ENCODE data around the gene ATP8A1. TPM values are rescaled to one million over a fixed set of nuclear protein-coding genes. Genes with fewer than 3 reads are reported as not detected.

ATP8A1 gene
- total and polyA plus RNA-seq, 12 donors, result 14.4 to 58.3 (median 27.7) TPM

DNA sequence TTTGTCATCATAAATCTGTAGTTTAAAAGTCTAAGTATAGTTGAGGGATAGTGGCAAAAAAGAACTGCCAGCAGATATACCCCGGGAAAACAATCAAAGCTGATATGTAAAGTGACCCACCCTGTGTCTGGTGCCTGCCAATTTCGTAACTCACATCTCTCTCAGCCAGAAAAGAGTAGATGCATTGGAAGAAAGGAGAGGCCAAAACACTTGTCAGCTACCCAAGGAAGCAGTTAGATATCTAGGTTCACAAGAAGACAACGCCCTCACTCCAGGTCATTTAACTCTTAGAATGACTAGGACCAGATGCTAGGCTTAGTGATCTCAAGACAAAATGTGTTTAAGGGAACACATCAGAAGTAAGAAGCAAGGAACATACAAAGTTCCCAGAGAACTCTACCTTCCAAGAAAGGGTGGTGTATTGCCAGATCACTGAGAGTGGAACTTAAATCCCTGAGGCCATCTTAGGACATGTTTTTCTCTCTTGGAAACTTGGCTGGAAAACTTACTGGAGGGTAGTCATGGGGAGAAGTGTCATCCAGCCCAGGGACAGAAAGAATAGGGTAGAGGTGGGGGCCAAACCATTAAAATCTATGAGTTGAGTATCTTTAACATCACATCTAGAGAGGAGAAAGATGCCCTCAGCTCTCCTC lies 133.7 kb downstream of the ATP8A1 start:
- H3K27me3 ChIP-seq, result no peaks in the 10 kb centered on the region
- intact Hi-C loops (cut with DNase I), result loop anchor here (2.0 to 5.0 kb wide), 3 partner anchors 151 to 241 kb away; no protein-coding TSS in a partner anchor
- no peaks in the 10 kb centered on the region for H3K9me3 ChIP-seq (replicated peaks in 1 of 3)
- WGBS, 4 donors, result 76 to 79% (median 77%) methylated on average over 3 of the region's 3 CpGs
- no peak for DNase-seq
- H3K36me3 ChIP-seq (replicated peaks in 1 of 2), result no peaks in the 10 kb centered on the region
- TF ChIP-seq, protein P1, sequence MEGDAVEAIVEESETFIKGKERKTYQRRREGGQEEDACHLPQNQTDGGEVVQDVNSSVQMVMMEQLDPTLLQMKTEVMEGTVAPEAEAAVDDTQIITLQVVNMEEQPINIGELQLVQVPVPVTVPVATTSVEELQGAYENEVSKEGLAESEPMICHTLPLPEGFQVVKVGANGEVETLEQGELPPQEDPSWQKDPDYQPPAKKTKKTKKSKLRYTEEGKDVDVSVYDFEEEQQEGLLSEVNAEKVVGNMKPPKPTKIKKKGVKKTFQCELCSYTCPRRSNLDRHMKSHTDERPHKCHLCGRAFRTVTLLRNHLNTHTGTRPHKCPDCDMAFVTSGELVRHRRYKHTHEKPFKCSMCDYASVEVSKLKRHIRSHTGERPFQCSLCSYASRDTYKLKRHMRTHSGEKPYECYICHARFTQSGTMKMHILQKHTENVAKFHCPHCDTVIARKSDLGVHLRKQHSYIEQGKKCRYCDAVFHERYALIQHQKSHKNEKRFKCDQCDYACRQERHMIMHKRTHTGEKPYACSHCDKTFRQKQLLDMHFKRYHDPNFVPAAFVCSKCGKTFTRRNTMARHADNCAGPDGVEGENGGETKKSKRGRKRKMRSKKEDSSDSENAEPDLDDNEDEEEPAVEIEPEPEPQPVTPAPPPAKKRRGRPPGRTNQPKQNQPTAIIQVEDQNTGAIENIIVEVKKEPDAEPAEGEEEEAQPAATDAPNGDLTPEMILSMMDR (IDR thresholded peaks at IDR 0.05), result no peak
- no peak for TF ChIP-seq POLR2A (IDR thresholded peaks at IDR 0.05)
- no peak overlapping the region for H3K27ac ChIP-seq
- no peaks in the 10 kb centered on the region for H3K4me1 ChIP-seq (replicated peaks in 1 of 2)
- H3K4me3 ChIP-seq, result no peak overlapping the region

DNA sequence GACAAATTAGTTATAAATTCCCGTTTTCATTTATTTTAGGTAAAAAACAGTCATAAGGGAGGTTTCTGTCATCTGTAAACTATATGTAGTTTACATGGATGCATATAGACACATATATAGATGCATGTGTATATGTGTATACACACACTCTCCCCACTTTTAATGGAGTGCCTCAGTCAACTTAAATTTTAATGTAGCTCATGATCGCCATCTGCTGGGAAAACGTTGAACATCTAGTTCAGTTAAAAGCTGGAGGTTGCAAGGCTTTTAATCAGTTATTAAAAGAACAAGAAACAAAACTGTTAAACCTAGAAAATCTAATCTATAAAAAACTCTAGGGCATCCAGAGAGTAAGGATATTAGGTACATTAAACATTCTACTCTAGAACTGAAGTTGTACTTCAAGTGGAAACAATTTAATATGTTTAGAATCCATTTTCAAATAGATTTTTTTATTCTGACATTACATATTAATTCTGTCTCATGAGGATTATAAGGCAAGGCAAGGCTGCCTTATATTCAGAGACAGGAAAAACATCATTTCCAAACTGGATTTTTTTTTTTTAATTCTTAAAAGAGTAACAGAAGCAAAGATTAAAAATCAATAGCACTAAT lies 137.0 kb downstream of the ATP8A1 start:
- no peaks in the 10 kb centered on the region for H3K4me1 ChIP-seq (replicated peaks in 1 of 2)
- intact Hi-C loops (cut with DNase I), result loop anchor here (5.0 kb wide), 2 partner anchors 148 to 238 kb away; no protein-coding TSS in a partner anchor
- no peaks in the 10 kb centered on the region for H3K9me3 ChIP-seq (replicated peaks in 1 of 3)
- TF ChIP-seq POLR2A (IDR thresholded peaks at IDR 0.05), result no peak
- TF ChIP-seq, protein P1 (IDR thresholded peaks at IDR 0.05), result peak; percentile 49 to 80 (median 76)
- no peak overlapping the region for H3K27ac ChIP-seq
- peak; percentile 24 to 73 (median 51) for DNase-seq
- no peaks in the 10 kb centered on the region for H3K36me3 ChIP-seq (replicated peaks in 1 of 2)
- no peak overlapping the region for H3K4me3 ChIP-seq
- H3K27me3 ChIP-seq, result no peaks in the 10 kb centered on the region
- 15 to 28% (median 21%) methylated on average over 3 of the region's 3 CpGs for WGBS, 4 donors

DNA sequence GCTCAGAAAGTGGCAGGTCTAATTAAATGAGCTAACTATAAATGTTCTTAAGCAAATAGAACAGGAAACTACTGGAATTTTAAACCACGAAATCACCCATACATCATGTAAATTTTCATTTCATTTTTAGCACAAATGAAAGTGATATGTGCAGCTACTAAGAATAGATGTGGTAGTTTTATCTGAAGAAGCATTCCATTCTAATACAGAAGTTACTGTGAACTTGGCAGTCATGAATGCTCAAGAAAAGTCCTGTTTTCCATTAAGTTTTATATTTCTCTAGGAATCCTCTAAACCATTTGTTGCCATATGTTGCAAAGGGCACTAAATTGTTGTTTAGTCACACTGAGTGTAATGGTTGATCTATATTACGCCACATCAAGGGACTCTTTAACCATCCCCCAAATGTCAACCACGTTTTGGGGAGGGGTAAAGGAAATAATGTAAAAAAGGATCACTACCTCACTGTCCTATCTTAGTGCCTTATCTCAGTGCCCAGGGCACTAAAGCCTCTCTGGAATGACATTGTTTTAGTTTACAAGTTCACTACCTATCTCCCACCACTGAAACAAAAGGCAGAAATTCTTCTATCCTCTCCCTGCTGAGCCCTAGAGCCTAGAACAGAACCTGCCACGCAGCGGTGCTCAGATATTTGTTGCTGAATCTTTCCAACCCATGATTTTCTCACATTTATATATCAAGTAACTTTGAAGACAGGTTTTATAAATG lies 141.6 kb downstream of the ATP8A1 start:
- no peaks in the 10 kb centered on the region for H3K9me3 ChIP-seq (replicated peaks in 1 of 3)
- H3K27me3 ChIP-seq, result no peaks in the 10 kb centered on the region
- 72 to 81% (median 78%) methylated on average over 5 of the region's 5 CpGs for WGBS, 4 donors
- intact Hi-C loops (cut with DNase I), result no loop called here
- no peak overlapping the region for H3K4me3 ChIP-seq
- H3K36me3 ChIP-seq (replicated peaks in 1 of 2), result no peaks in the 10 kb centered on the region
- H3K27ac ChIP-seq, result no peak overlapping the region
- no peaks in the 10 kb centered on the region for H3K4me1 ChIP-seq (replicated peaks in 1 of 2)
- TF ChIP-seq, protein P1 (IDR thresholded peaks at IDR 0.05), result no peak
- TF ChIP-seq POLR2A (IDR thresholded peaks at IDR 0.05), result no peak
- no peak for DNase-seq

DNA sequence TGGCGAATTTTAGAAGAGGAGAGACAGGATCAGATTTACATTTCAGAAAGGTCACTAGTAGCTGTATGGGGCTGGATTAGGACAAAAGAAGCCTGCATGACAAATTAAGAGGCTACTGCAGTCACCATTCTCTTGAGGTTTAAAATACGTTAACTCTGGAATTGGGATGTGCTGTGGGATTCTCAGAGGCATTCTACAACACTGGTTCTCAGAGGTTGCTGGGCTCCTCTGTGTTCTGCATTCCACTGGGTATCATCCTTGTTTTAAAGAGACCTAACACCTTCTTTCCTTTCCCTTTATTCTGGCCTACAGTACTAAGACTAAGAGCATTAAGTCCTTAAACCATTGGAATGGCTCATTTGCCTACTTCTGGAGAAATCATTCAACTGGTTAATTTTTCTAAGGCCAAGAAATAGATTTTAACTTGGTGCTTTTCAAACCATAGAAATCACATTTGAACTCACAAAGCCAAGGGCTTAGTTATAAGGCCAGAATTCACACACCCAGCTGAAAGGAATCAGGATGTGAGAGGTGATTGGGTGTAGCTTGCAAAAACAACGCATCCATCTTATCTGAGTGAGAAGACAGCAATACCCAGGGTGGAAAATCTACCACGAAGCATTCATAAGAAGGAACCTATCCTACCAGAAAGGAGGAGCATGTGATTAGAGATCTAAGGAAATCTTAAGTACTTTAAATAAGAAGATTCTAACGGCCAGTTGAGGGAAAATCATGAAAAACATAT lies 143.0 kb downstream of the ATP8A1 start:
- Histone ChIP-seq H3K27me3 (no peaks in the 10 kb centered on the region), H3K9me3 (replicated peaks in 1 of 3) (no peaks in the 10 kb centered on the region), H3K4me3 (no peak overlapping the region), H3K4me1 (replicated peaks in 1 of 2) (no peaks in the 10 kb centered on the region), H3K36me3 (replicated peaks in 1 of 2) (no peaks in the 10 kb centered on the region), H3K27ac (no peak overlapping the region)
- intact Hi-C loops (cut with DNase I), result no loop called here
- TF ChIP-seq, protein P1 (IDR thresholded peaks at IDR 0.05), result no peak
- no peak for TF ChIP-seq POLR2A (IDR thresholded peaks at IDR 0.05)
- WGBS, 4 donors, result 79 to 92% (median 87%) methylated on average over 5 of the region's 5 CpGs
- no peak for DNase-seq

All from adrenal gland (tissue), 12 donors.